Endothelial cell of umbilical vein (primary cell): ENCODE results near the gene ANKRD16. TPM values are rescaled to one million over a fixed set of nuclear protein-coding genes. Genes with fewer than 3 reads are reported as not detected.
"Not testable (repeated sequence)": the region's sequence is repeated elsewhere in the genome, so short reads cannot be mapped to it uniquely, and the experiment has no call there.

Experiments
- BruUV-seq: library from RNA; stranded (reverse); fragments of 400-500 nt; replicated peaks from 2 replicates; lab custom pipeline; 2021; lab: Mats Ljungman, UMichigan
- CTCF ChIA-PET: fragments of 300-600, 350-600 bp; sonication (Branson Sonifier 250); formaldehyde crosslinking; loops from one replicate; lab custom pipeline; 2021; ENCODE audit warnings: antibody characterized with exemption, inconsistent platforms; lab: Charles Lee
- POLR2A ChIA-PET: fragments of 300-600, 350-600 bp; sonication (Branson Sonifier 250); formaldehyde crosslinking; loops from one replicate; lab custom pipeline; 2021; ENCODE audit warnings: antibody characterized with exemption, inconsistent platforms; lab: Charles Lee
- DNase-seq: peaks from one replicate; pipeline ENCODE4 v3.0.0-alpha.2; 2011; ENCODE audit warnings: low read depth, low spot score
- FAIRE-seq: peaks from 2 replicates; lab custom pipeline; 2011; peaks lifted over from hg19 to GRCh38; lab: Jason Lieb, UNC
- H2AFZ ChIP-seq: 2 replicates; pipeline ENCODE4 v1.6.0; 2012; ENCODE audit warnings: low read depth, low read length, control low read depth, inconsistent platforms
- H3K27ac ChIP-seq: 2 replicates; pipeline ENCODE4 v1.5.1; 2011; ENCODE audit warnings: low read depth, mild to moderate bottlenecking, control low read depth, low read length, moderate library complexity; ENCODE audit not compliant: insufficient read depth
- H3K27me3 ChIP-seq, 2 experiments: 2 replicates each; pipeline versions ENCODE4 v1.6.0 to v1.6.1; 2011; ENCODE audit warnings: low read length in 2 of 2, mixed read lengths in 1 of 2; ENCODE audit not compliant: control insufficient read depth in 2 of 2, insufficient read depth in 2 of 2
- H3K36me3 ChIP-seq, 2 experiments: 2 replicates in 1 of 2; 3 replicates in 1 of 2; pipeline ENCODE4 v1.5.1; 2011; ENCODE audit warnings: low read length in 2 of 2, mild to moderate bottlenecking in 1 of 2, moderate library complexity in 1 of 2; ENCODE audit not compliant: control insufficient read depth in 2 of 2, insufficient read depth in 2 of 2; ENCODE audit errors: extremely low read depth in 1 of 2
- H3K4me1 ChIP-seq: 3 replicates; pipeline ENCODE4 v1.5.1; 2011; ENCODE audit warnings: mild to moderate bottlenecking, low read length; ENCODE audit not compliant: control insufficient read depth, insufficient read depth; ENCODE audit errors: extremely low read depth
- H3K4me2 ChIP-seq: 2 replicates; pipeline ENCODE4 v1.6.1; 2011; ENCODE audit warnings: low read length, control low read depth, mixed read lengths; ENCODE audit not compliant: insufficient read depth
- H3K4me3 ChIP-seq, 3 experiments: fragments of 200-600 bp in 1 of 3; sonication (generic), shearing (Covaris generic) in 1 of 3; replicated peaks in 1 of 3; 2 replicates each; pipeline ENCODE4 v1.5.1; 2011 to 2016; ENCODE audit warnings: control low read depth in 3 of 3, low read length in 3 of 3, mild to moderate bottlenecking in 2 of 3, inconsistent platforms in 1 of 3, low read depth in 1 of 3, moderate library complexity in 1 of 3; ENCODE audit not compliant: insufficient read depth in 1 of 3
- H3K79me2 ChIP-seq: 2 replicates; pipeline ENCODE4 v1.6.0; 2012; ENCODE audit warnings: low read length, inconsistent platforms; ENCODE audit not compliant: control insufficient read depth, insufficient read depth
- H3K9ac ChIP-seq: replicated peaks from 2 replicates; pipeline ENCODE3; 2011; ENCODE audit warnings: low read length, control low read depth; ENCODE audit not compliant: insufficient read depth; ENCODE audit errors: extremely low read depth
- H3K9me1 ChIP-seq: replicated peaks from 3 replicates; pipeline ENCODE4 v1.6.0; 2011; ENCODE audit warnings: mild to moderate bottlenecking, low read length; ENCODE audit not compliant: control insufficient read depth, insufficient read depth; ENCODE audit errors: extremely low read depth
- H3K9me3 ChIP-seq: replicated peaks from 2 replicates; pipeline ENCODE4 v1.5.1; 2012; ENCODE audit warnings: low read length, inconsistent platforms; ENCODE audit not compliant: control insufficient read depth, insufficient read depth
- H4K20me1 ChIP-seq: replicated peaks from 2 replicates; pipeline ENCODE3; 2011; ENCODE audit warnings: mild to moderate bottlenecking, low read length; ENCODE audit not compliant: control insufficient read depth, insufficient read depth; ENCODE audit errors: extremely low read depth
- FOS ChIP-seq: IDR thresholded peaks from 2 replicates; pipeline ENCODE4 v1.6.1; 2011; ENCODE audit warnings: mild to moderate bottlenecking, low read length, moderate library complexity, borderline replicate concordance; ENCODE audit not compliant: insufficient read depth
- JUN ChIP-seq: IDR thresholded peaks from 2 replicates; pipeline ENCODE4 v1.6.1; 2011; ENCODE audit warnings: borderline replicate concordance, low read depth; ENCODE audit not compliant: insufficient read length, insufficient read depth
- MYC ChIP-seq: IDR thresholded peaks from one replicate; pipeline ENCODE4 v1.6.1; 2011; ENCODE audit warnings: mild to moderate bottlenecking, low read depth, low read length
- POLR2A ChIP-seq: IDR thresholded peaks from 2 replicates; pipeline ENCODE4 v1.6.1; 2012; ENCODE audit warnings: low read depth, mild to moderate bottlenecking, control low read depth, low read length
- POLR2AphosphoS5 ChIP-seq: IDR thresholded peaks from 2 replicates; pipeline ENCODE4 v1.6.1; 2012; ENCODE audit warnings: low read depth, mild to moderate bottlenecking, control low read depth, low read length, moderate library complexity; ENCODE audit not compliant: insufficient read depth
- dilution Hi-C: fragments of 300-500 bp; cut with MboI; formaldehyde crosslinking; loops from one replicate; pipeline ENCODE4 v1.15.0; 2019; ENCODE audit warnings: low sequenced_read_pairs; ENCODE audit not compliant: extremely low pct_ligation_motif_present
- intact Hi-C: fragments of 100-400 bp; cut with micrococcal nuclease; formaldehyde crosslinking; loops from one replicate; pipeline ENCODE4 v1.10.0; 2022
- polyA plus RNA-seq, 4 experiments: library from polyadenylated mRNA; depleted of rRNA in 3 of 4; stranded (reverse) in 3 of 4; unstranded in 1 of 4; fragments of >200 nt; gene quantifications; 2 replicates each; pipeline versions ENCODE4 v1.2.1 to v1.2.3, GENCODE V29; 2011 to 2012; ENCODE audit warnings: missing spikeins in 1 of 4
- total RNA-seq: library from RNA; stranded (reverse); gene quantifications from 2 replicates; pipeline ENCODE4 v1.2.3, GENCODE V29; 2021

Gene ANKRD16
- total and polyA plus RNA-seq, 2 donors (not counting 3 experiments of a cell fraction or from before 2014, with no cell fraction given), result 6.9 to 8.0 TPM

DNA sequence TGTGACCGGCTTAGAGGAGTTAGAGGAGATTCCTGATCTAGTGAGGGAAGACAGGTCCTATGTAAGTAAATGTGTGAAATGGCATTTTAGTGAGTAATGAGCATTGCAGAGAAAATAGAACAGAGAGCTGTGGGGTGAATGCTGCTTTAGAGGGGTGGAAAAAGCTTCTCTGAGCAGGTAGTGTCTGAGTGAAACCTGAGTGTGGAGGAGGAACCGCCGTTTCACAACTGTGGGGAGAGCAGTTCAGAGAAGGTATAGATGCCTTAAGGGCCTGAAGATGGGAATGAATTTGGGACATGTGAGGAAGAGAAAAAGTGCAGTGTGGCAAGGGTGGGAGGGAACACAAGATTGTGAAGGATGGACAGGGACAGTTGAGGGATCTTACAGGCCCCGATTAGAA, 22.0 kb upstream of the ANKRD16 start:
- FAIRE-seq, result no peak

DNA sequence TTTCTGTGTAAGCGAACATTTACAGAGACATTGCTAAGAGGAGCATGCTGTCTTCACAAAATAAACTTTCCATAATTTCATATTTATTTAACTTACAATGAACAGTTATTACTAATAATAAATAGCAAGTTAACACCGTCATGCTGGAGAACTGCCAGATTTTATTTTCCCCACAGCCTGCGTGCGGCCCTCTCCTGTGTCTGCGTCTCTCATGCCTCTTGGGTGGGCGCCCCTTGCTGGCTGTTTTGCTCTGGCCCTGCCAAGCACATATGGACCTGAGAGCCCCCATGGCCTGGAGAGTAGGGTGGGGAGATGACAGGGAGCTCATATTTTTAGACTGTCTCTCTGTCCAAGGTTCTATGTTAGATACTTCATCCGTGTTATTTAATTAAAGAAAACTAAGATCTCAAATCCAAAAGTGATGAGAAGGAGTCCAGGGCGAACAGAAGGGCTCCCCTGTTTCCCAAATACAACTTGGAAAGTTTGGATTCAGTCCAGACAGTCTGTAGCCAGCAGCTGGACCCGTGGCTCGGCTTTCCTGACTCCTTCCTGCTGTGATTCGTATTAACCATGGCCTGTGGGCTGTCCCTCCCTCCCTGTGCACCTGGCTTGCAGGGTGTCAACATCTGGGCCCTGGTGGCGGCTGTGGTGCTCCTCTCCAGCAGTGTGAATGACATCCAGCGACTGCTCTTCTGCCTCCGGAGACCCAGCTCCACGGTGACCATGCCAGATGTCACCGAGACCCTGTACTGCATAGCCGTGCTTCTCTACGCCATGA, 20.8 kb upstream of the ANKRD16 start:
- FAIRE-seq (no peak), DNase-seq (no peak)
- POLR2A ChIA-PET, result no interaction called here
- Histone ChIP-seq H4K20me1 (no peaks in the 10 kb centered on the region), H3K4me1 (peaks cover 2% of the 10 kb centered on the region), H3K4me3 (no peak overlapping the region), H3K9me3 (no peaks in the 10 kb centered on the region), H3K79me2 (peaks cover 2% of the 10 kb centered on the region), H3K36me3 (peaks cover 21 to 48% of the 10 kb centered on the region in 2 experiments), H3K27me3 (no peaks in the 10 kb centered on the region), H3K9ac (no peak overlapping the region), H3K27ac (no peak overlapping the region), H3K4me2 (no peak overlapping the region), H2AFZ (no peak overlapping the region), H3K9me1 (no peaks in the 10 kb centered on the region)
- no TSS peak for BruUV-seq
- TF ChIP-seq JUN (no peak), POLR2AphosphoS5 (no peak), FOS (no peak), MYC (no peak)
- intact Hi-C loops, result no loop called here
- dilution Hi-C loops, result no loop called here
- CTCF ChIA-PET, result no interaction called here

More for the DNA sequence above, 22.0 kb upstream of the ANKRD16 start:
- Histone ChIP-seq H4K20me1 (no peaks in the 10 kb centered on the region), H3K4me1 (peaks cover 3% of the 10 kb centered on the region), H3K9me1 (no peaks in the 10 kb centered on the region), H2AFZ (no peak overlapping the region), H3K36me3 (peaks cover 30 to 50% of the 10 kb centered on the region in 2 experiments), H3K79me2 (no peaks in the 10 kb centered on the region), H3K4me3 (no peak overlapping the region), H3K9me3 (no peaks in the 10 kb centered on the region), H3K4me2 (no peak overlapping the region), H3K27ac (no peak overlapping the region), H3K27me3 (no peaks in the 10 kb centered on the region), H3K9ac (no peak overlapping the region)
- ChIA-PET POLR2A (no interaction called here), CTCF (no interaction called here)
- dilution Hi-C loops (no loop called here), intact Hi-C loops (no loop called here)
- no peak for DNase-seq
- no peak for TF ChIP-seq POLR2AphosphoS5
- TF ChIP-seq POLR2A, result no peak
- no peak for TF ChIP-seq FOS
- no TSS peak for BruUV-seq

- BruUV-seq, H3K27ac ChIP-seq, dilution Hi-C loops, H3K9me3 ChIP-seq, POLR2A ChIA-PET, H3K4me1 ChIP-seq, H3K79me2 ChIP-seq, H3K9ac ChIP-seq, H3K27me3 ChIP-seq, H2AFZ ChIP-seq, H3K9me1 ChIP-seq, DNase-seq, H3K4me3 ChIP-seq, H4K20me1 ChIP-seq, FAIRE-seq, intact Hi-C loops, H3K4me2 ChIP-seq: not testable (repeated sequence)
- peaks cover 13 to 36% of the 10 kb centered on the region in 2 experiments for H3K36me3 ChIP-seq
- CTCF ChIA-PET, result interaction anchor here (1.2 to 1.5 kb wide), 2 partner anchors 10 to 28 kb away, joined by 3 read pairs; no protein-coding TSS in a partner anchor
Observed at GRCh38 chr10:5908676-5909075, 19.0 kb upstream of the ANKRD16 start.
